ENCODE results near the gene COL6A1. TPM values are rescaled to one million over a fixed set of nuclear protein-coding genes. Genes with fewer than 3 reads are reported as not detected.

COL6A1 gene
- total RNA-seq, 1 donor from 2014 or later, result 65.5 TPM

GRCh38 chr21:46023555-46023954, 42.0 kb downstream of the COL6A1 start:
- Mint-ChIP-seq H3K9me3 (ENCODE audit: unreplicated experiment) (no peaks in the 10 kb centered on the region), H3K4me1 (ENCODE audit: unreplicated experiment) (no peaks in the 10 kb centered on the region), H3K27ac (ENCODE audit: unreplicated experiment) (no peak overlapping the region), H3K27me3 (ENCODE audit: unreplicated experiment) (peaks cover 2% of the 10 kb centered on the region), H3K36me3 (ENCODE audit: low read depth, unreplicated experiment) (no peaks in the 10 kb centered on the region), H3K4me3 (ENCODE audit: unreplicated experiment) (no peak overlapping the region)
- DNase-seq (ENCODE audit: low spot score), result no peak
- no peak for TF ChIP-seq CTCF (IDR thresholded peaks at IDR 0.05; ENCODE audit: unreplicated experiment)

GRCh38 chr21:46024141-46024540, 42.6 kb downstream of the COL6A1 start:
- H3K4me3 Mint-ChIP-seq (ENCODE audit: unreplicated experiment), result no peak overlapping the region
- no peak for TF ChIP-seq CTCF (IDR thresholded peaks at IDR 0.05; ENCODE audit: unreplicated experiment)
- H3K9me3 Mint-ChIP-seq (ENCODE audit: unreplicated experiment), result no peaks in the 10 kb centered on the region
- no peaks in the 10 kb centered on the region for H3K4me1 Mint-ChIP-seq (ENCODE audit: unreplicated experiment)
- H3K27ac Mint-ChIP-seq (ENCODE audit: unreplicated experiment), result no peak overlapping the region
- H3K27me3 Mint-ChIP-seq (ENCODE audit: unreplicated experiment), result peaks cover 2% of the 10 kb centered on the region
- DNase-seq (ENCODE audit: low spot score), result no peak
- no peaks in the 10 kb centered on the region for H3K36me3 Mint-ChIP-seq (ENCODE audit: low read depth, unreplicated experiment)

GRCh38 chr21:46025113-46025770, 43.7 kb downstream of the COL6A1 start:
- Mint-ChIP-seq H3K36me3 (ENCODE audit: low read depth, unreplicated experiment) (no peaks in the 10 kb centered on the region), H3K27me3 (ENCODE audit: unreplicated experiment) (peaks cover 2% of the 10 kb centered on the region), H3K4me1 (ENCODE audit: unreplicated experiment) (no peaks in the 10 kb centered on the region), H3K27ac (ENCODE audit: unreplicated experiment) (no peak overlapping the region), H3K9me3 (ENCODE audit: unreplicated experiment) (no peaks in the 10 kb centered on the region), H3K4me3 (ENCODE audit: unreplicated experiment) (no peak overlapping the region)
- no peak for TF ChIP-seq CTCF (IDR thresholded peaks at IDR 0.05; ENCODE audit: unreplicated experiment)
- no peak for DNase-seq (ENCODE audit: low spot score)

GRCh38 chr21:46027851-46028493, 46.4 kb downstream of the COL6A1 start:
- H3K36me3 Mint-ChIP-seq (ENCODE audit: low read depth, unreplicated experiment), result no peaks in the 10 kb centered on the region
- H3K4me3 Mint-ChIP-seq (ENCODE audit: unreplicated experiment), result no peak overlapping the region
- H3K9me3 Mint-ChIP-seq (ENCODE audit: unreplicated experiment), result no peaks in the 10 kb centered on the region
- DNase-seq (ENCODE audit: low spot score), result no peak
- H3K4me1 Mint-ChIP-seq (ENCODE audit: unreplicated experiment), result no peaks in the 10 kb centered on the region
- no peak overlapping the region for H3K27ac Mint-ChIP-seq (ENCODE audit: unreplicated experiment)
- no peak for TF ChIP-seq CTCF (IDR thresholded peaks at IDR 0.05; ENCODE audit: unreplicated experiment)
- no peaks in the 10 kb centered on the region for H3K27me3 Mint-ChIP-seq (ENCODE audit: unreplicated experiment)

DNA sequence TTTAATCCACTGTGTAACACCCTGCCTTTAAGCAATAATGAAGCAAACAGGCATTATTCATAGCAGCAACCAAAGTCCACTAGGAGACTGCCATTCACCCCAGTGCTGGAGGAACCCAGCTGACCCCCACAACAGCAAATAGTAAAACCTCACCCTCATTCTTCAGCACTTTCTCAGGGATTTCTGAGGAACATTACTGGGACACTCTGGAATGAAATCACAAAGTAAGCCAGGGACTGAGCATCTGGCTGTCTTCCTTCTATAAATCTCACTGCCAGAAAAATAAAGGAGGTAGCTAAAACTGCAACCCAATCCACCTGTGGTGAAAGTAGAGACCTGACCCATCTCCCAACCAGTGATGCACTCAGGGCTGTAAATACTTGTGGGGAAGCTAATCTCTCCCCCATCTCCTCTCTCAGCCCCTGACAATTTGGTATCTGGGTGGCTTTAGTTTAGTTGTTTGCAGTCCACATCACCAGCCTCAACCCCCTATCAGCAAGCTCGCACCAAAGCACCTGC, 47.1 kb downstream of the COL6A1 start:
- H3K4me1 Mint-ChIP-seq (ENCODE audit: unreplicated experiment), result no peaks in the 10 kb centered on the region
- no peaks in the 10 kb centered on the region for H3K27me3 Mint-ChIP-seq (ENCODE audit: unreplicated experiment)
- H3K4me3 Mint-ChIP-seq (ENCODE audit: unreplicated experiment), result no peak overlapping the region
- H3K27ac Mint-ChIP-seq (ENCODE audit: unreplicated experiment), result no peak overlapping the region
- no peak for TF ChIP-seq CTCF (IDR thresholded peaks at IDR 0.05; ENCODE audit: unreplicated experiment)
- H3K36me3 Mint-ChIP-seq (ENCODE audit: low read depth, unreplicated experiment), result no peaks in the 10 kb centered on the region
- no peaks in the 10 kb centered on the region for H3K9me3 Mint-ChIP-seq (ENCODE audit: unreplicated experiment)
- no peak for DNase-seq (ENCODE audit: low spot score)

Data from endothelial cell (in vitro differentiated cells).